HG03378 (cell line): Measurements from ENCODE around the gene KLF11.
"Not testable (repeated sequence)": the region's sequence is repeated elsewhere in the genome, so short reads cannot be mapped to it uniquely, and the experiment has no call there.

ENCODE experiments used
- ATAC-seq: cut with Tn5 transposase; IDR thresholded peaks from one replicate; pipeline ENCODE4 v1.9.1; 2021; ENCODE audit warnings: mild to moderate bottlenecking, moderate library complexity; ENCODE audit not compliant: unreplicated experiment

Gene KLF11

DNA sequence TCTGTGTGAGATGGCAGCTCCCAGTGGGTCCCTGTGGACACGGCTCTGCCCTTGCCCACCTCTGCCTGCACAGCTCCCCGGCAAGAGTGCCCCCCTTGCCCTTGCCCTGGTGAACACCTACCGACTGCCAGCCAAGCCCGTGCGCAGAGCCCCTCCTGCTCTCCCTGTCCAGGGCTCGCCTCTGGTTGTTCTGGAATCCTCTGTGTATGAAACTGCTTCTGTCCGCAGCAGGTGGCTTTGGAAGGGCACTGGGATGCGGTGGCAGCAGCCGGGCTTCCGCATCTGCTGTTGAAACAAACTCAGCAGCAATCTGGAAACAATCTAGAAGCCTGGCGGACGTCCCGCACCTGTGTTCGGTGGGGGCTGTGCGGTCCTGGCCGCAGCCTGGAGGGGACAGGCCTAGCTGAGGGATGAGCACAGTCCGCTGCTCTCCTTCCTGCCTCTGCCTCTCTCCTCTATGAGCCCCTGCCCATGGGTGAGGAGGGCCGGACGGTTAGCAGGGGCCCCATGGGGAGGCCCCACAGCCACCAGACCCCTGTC lies 34.0 kb upstream of the KLF11 start:
- ATAC-seq, result no peak

DNA sequence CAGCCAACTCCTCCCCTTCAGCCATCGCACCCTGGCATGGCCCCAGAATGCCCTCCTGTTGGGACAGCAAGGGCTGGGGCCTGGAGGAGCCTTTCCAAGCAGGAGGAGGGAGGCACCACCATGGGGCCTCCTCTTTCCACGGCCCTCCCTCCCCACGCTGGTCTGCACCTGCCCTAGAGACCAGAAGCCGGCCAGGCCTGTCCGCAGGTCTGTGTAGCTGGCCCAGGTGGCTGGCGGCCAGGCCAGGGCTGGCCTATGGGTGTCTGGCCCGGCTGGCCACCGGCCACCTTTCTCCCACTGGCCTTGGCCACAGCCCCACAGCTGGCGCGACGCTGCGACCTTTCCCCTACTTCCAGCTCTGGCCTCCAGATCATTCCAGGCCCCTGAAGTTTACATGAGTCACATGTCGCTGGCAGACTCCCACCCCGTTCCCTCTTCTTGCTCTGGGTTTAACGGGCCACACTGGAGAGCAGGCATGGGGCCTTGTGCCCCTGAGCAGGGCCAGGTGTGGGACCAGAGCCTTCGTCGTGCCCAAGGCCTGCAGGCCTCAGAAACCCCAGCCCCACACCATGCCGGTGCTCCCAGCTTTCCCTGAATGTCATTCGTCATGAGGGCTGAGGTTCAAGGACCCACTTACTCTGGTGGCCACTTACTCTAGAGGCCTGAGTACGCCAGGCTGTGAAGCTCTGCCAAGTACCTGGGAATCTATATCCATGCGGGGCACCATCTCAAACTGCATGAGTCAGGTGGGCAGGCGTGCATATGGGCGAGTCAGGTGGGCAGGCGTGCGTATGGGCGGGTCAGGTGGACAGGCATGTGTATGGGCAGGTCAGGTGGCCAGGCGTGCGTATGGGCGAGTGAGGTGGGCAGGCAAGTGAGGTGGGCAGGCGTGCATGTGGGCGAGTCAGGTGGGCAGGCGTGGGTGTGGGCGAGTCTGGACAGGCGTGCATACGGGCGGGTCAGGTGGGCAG lies 33.3 kb upstream of the KLF11 start:
- ATAC-seq, result no peak

DNA sequence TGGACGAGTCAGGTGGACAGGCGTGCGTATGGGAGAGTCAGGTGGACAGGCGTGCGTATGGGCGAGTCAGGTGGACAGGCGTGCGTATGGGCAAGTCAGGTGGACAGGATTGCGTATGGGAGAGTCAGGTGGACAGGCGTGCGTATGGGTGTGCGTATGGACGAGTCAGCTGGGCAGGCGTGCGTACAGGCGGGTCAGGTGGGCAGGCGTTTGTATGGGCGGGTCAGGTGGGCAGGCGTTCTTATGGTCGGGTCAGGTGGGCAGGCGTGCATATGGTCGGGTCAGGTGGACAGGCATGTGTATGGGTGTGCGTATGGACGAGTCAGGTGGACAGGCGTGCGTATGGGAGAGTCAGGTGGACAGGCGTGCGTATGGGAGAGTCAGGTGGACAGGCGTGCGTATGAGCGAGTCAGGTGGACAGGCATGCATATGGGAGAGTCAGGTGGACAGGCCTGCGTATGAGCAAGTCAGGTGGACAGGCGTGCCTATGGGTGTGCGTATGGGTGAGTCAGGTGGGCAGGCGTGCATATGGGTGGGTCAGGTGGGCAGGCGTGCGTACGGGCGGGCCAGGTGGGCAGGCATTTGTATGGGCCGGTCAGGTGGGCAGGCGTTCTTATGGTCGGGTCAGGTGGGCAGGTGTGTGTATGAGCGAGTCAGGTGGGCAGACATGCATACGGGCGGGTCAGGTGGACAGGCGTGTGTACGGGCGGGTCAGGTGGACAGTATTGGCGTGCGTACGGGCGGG lies 32.3 kb upstream of the KLF11 start:
- not testable (repeated sequence) for ATAC-seq

DNA sequence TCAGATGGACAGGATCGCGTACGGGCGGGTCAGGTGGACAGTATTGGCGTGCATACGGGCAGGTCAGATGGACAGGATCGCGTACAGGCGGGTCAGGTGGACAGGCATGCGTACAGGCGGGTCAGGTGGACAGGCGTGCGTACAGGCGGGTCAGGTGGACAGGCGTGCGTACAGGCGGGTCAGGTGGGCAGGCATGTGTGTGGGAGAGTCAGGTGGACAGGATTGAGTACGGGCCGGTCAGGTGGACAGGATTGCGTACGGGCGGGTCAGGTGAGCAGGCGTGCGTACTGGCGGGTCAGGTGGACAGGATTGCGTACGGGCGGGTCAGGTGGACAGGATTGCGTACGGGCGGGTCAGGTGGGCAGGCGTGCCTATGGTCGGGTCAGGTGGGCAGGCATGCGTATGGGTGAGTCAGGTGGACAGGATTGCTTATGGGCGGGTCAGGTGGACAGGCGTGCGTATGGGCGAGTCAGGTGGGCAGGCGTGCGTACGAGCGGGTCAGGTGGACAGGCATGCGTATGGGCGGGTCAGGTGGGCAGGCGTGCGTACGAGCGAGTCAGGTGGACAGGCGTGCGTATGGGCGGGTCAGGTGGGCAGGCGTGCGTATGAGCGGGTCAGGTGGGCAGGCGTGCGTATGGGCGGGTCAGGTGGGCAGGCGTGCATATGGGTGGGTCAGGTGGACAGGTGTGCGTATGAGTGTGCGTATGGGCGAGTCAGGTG lies 31.6 kb upstream of the KLF11 start:
- not testable (repeated sequence) for ATAC-seq

DNA sequence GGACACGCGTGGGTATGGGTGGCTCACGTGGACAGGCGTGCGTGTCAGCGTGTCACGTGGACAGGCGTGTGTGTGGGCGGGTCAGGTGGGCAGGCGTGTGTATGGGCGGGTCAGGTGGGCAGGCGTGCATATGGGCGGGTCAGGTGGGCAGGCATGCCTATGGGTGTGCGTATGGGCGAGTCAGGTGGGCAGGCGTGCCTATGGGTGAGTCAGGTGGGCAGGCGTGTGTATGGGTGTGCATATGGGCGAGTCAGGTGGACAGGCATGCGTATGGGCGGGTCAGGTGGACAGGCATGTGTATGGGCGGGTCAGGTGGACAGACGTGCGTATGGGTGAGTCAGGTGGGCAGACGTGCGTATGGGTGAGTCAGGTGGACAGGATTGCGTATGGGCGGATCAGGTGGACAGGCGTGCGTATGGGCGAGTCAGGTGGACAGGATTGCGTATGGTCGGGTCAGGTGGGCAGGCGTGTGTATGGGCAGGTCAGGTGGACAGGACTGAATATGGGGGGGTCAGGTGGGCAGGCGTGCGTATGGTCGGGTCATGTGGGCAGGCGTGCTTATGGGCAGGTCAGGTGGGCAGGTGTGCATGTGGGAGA lies 30.9 kb upstream of the KLF11 start:
- ATAC-seq, result not testable (repeated sequence)

DNA sequence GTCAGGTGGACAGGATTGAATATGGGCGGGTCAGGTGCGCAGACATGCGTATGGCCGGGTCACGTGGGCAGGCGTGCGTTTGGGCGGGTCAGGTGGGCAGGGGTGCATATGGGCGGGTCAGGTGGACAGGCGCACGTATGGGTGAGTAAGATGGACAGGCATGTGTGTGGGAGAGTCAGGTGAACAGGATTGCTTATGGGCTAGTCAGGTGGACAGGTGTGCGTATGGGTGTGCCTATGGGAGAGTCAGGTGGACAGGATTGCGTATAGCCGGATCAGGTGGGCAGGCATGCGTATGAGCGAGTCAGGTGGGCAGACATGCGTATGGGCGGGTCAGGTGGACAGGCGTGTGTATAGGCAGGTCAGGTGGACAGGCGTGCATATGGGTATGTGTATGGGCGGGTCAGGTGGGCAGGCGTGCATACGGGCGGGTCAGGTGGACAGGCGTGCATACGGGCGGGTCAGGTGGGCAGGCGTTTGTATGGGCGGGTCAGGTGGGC lies 30.3 kb upstream of the KLF11 start:
- ATAC-seq, result no peak

DNA sequence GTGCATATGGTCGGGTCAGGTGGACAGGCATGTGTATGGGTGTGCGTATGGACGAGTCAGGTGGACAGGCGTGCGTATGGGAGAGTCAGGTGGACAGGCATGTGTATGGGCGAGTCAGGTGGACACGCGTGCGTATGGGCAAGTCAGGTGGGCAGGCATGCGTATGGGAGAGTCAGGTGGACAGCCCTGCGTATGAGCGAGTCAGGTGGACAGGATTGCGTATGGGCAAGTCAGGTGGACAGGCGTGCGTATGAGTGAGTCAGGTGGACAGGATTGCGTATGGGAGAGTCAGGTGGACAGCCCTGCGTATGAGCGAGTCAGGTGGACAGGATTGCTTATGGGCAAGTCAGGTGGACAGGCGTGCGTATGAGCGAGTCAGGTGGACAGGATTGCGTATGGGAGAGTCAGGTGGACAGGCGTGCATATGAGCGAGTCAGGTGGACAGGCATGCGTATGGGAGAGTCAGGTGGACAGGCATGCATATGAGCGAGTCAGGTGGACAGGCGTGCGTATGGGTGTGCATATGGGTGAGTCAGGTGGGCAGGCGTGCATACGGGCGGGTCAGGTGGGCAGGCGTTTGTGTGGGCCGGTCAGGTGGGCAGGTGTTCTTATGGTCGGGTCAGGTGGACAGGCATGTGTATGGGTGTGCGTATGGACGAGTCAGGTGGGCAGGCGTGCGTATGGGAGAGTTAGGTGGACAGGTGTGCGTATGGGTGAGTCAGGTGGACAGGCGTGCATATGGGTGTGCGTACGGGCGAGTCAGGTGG lies 29.5 kb upstream of the KLF11 start:
- not testable (repeated sequence) for ATAC-seq

DNA sequence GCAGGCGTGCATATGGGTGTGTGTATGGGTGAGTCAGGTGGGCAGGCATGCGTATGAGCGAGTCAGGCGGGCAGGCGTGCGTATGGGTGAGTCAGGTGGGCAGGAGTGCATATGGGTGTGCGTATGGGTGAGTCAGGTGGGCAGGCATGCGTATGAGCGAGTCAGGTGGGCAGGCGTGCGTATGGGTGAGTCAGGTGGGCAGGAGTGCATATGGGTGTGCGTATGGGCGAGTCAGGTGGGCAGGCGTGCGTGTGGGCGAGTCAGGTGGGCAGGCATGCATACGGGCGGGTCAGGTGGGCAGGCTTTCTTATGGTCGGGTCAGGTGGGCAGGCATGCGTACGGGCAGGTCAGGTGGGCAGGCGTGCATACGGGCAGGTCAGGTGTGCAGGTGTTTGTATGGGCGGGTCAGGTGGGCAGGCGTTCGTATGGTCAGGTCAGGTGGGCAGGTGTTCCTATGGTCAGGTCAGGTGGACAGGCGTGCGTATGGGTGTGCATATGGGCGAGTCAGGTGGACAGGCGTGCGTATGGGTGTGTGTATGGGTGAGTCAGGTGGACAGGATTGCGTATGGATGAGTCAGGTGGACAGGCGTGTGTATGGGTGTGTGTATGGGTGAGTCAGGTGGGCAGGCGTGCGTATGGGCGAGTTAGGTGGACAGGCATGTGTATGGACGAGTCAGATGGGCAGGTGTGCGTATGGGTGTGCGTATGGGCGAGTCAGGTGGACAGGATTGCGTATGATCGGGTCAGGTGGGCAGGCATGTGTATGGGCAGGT lies 28.7 kb upstream of the KLF11 start:
- ATAC-seq, result no peak

DNA sequence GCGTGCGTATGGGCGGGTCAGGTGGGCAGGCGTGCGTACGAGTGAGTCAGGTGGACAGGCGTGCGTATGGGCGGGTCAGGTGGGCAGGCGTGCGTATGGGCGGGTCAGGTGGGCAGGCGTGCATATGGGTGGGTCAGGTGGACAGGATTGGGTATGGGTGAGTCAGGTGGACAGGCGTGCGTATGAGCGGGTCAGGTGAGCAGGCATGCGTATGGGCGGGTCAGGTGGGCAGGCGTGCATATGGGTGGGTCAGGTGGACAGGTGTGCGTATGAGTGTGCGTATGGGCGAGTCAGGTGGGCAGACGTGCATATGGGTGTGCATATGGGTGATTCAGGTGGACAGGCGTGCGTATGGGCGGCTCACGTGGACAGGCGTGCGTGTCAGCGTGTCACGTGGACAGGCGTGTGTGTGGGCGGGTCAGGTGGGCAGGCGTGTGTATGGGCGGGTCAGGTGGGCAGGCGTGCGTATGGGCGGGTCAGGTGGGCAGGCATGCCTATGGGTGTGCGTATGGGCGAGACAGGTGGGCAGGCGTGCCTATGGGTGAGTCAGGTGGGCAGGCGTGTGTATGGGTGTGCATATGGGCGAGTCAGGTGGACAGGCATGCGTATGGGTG lies 27.9 kb upstream of the KLF11 start:
- ATAC-seq, result not testable (repeated sequence)

DNA sequence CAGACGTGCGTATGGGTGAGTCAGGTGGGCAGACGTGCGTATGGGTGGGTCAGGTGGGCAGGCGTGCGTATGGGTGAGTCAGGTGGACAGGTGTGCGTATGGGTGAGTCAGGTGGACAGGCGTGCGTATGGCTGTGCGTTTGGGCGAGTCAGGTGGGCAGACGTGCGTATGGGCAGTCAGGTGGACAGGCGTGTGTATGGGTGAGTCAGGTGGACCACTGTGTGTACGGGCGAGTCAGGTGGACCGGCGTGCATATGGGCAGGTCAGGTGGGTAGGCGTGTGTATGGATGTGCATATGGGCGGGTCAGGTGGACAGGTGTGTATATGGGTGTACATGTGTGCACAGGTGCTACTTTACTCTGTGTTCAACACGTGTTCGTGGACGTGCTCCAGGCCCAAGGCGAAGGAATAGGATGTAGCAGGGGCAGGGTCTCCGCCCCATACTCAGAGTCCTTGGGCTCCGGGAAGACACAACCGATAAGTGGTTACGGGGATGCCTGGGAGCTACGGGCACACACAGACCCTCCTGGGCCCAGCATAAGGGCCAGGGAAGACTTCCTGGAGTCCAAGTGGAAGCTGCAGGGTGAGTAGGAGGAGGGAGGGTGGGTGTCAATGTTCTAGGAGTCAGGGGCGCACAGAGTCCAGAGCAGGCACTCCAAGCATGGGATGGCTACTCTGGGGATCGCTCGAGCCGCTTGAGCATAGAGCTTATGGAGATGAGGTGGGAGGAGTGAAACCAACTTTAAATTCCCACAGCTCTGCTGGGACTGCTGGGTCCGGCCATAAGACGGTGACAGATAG lies 27.1 kb upstream of the KLF11 start:
- no peak for ATAC-seq

DNA sequence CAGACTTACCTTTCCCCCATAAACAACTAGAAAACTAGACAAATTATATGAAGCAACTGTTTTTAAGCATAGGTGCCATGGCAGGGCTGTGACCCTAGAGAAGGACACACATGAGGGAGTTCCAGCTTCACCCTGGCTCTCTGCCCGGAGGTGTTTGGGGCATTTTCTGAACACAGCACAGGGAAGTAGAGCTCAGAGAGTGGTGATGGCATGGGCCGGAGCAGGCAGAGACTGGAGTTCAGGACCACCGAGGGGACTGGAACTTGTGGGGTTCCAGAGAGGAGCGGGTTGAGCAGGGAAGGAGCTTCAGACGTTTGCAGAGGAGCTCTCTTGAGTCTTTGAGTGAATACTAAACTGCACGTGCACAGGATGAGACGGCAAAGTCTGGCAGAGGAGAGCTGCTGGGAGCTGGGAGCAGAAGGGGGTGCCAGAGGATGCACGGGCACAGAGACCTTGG lies 26.5 kb upstream of the KLF11 start:
- no peak for ATAC-seq

DNA sequence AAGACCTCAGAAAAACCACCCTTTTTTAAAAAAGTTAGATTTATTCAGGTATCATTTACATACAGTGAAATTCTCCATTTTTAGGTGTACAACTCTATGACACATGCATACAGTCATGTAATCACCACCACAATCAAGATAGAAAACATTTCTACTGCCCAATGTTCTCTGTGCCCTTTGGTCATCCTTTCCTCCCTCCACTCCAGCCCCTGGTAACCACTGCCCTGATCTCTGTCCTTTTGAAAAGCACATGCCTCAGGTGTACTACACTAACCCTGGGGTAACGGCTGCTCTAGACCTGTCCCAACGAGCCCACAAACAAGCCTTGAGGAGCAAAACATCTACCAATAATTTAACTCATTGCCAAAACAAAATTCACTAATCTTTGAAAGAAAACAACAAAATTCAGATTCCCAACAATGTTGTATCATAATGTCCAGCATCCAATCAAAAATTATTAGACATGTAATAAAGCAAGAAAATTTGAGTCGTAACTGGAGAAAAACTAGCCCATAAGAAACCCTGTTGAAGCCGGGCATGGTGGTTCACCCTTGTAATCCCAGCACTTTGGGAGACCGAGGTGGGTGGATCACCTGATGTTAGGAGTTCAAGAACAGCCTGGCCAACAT lies 25.9 kb upstream of the KLF11 start:
- ATAC-seq, result no peak

DNA sequence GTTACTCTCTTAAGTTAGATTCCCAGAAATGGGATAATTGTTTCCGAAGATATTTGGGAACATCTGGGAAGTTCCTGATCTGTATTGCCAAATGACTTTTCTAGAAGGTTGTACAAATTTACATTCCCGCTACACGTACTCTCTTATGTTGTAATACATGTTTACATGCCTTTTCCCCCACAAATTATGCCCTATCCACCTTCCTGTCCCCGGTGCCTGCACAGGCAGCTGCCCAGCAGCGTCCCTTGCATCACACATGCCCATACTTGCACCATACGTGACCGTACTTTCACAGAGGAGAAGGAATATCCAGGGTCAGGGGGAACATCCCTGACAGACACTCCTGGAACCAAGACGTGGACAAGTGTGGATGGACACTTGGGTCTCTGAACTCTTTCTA lies 24.2 kb upstream of the KLF11 start:
- no peak for ATAC-seq

DNA sequence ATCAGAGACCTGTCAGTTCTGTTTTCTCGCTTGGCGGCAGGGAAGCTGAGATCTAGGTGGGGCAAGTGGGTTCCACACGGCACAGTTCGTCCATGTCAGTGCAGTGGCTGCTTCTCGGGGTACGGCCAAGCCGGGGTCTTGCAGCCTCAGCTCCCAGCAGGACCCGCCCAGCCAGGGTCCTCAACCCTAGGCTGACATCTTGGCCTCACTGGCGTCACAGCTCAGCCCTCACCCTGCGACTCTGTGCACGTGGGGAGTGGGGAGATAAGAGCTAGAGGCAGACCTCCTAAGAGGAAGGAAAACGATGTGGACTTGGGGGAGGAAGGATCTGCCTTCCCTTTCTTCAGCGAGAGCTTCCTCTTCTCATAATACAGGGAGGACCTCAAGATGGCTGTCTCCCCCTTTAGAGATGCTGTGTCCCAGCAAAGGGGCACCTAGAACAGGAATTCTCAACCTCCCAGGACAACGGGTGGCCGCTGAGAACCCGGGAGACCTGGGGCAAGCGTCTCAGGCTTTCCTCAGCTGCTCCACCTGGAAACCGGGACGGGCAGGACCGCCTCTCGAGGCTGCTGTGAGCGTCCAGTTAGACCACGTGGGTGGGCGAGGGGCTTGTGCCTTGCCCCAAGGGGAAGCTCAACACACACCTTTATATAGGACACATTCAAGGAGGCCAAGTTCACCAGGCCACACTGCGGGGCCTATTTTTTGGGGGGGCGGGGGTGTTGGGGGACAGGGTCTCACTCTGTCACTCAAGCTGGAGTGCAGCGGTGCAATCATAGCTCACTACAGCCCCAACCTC lies 23.5 kb upstream of the KLF11 start:
- ATAC-seq, result no peak

DNA sequence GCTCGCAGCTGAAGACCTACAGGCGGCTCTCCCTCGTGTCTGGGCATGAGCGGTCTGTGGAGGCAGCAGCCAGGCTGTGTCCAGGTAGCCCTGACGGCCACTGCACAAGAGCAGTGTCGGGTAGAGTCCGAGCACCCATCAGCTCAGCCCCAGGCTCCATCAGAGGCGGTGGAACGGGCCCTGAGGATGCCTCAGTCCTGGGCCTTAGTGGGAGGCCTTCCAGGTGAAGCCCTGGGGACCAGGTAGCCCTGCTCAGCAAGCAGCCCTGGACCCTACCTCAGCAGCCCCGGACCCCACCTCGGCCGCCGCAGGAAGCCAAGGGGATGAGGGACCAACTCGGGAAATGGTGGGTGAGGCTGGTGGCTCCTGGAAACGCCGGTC lies 21.3 kb upstream of the KLF11 start:
- ATAC-seq, result no peak

DNA sequence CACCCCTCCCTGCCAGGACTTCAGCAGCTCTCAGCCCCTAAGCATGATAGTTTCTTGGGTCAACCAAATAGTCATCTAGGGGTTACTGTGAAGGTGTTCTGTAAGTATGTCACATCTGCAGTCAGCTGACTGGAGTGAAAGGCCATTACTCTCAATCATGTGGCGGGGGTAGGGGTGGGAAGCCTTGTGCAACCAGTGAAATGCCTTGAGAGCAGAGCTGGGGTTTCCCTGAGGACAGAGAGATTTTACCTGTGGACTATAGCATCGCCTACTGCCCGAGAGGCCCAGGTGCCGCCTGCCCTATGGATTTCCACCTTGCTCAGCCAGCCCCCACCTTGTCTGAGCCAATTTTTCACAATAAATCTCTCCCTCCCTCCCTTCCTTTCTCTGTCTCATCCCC lies 20.9 kb upstream of the KLF11 start:
- no peak for ATAC-seq
